ENCODE data around the gene MACROH2A1.

DNA sequence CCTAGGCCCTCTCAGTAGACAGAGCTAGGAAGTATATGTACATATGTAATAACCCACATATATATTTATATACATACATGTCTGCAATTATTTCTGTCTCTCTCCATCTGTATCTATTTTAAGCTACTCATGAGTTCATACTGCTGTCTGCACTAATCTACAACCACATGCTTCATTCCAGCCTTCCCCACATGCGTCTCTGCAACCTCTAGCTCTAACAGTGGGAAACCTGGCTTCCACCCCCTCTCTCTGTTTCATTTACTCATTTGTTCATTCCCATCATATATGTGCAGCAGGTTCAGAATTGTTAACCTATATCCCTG is 24.8 kb upstream of the MACROH2A1 start:
- TF ChIP-seq CEBPB (IDR thresholded peaks at IDR 0.05) (no peak), EP300 (IDR thresholded peaks at IDR 0.05; ENCODE audit: borderline replicate concordance) (no peak), TCF12 (IDR thresholded peaks at IDR 0.05; ENCODE audit: low read depth) (no peak), CREB1 (IDR thresholded peaks at IDR 0.05; ENCODE audit: low read depth) (no peak)

Measured in Ishikawa (cell line).